ENCODE data around the gene SENP3. TPM values are rescaled to one million over a fixed set of nuclear protein-coding genes. Genes with fewer than 3 reads are reported as not detected.

Gene SENP3
- total and polyA plus RNA-seq, 2 donors (not counting 3 experiments of a cell fraction or from before 2014, with no cell fraction given) = 63.4 to 96.5 TPM

- no peaks in the 10 kb centered on the region for H3K9me3 ChIP-seq (replicated peaks; ENCODE audit: control insufficient read depth, insufficient read depth, low read length)
- dilution Hi-C loops (cut with MboI; ENCODE audit: extremely low pct_ligation_motif_present, low sequenced_read_pairs) (no loop called here), intact Hi-C loops (cut with micrococcal nuclease) (loop anchor here (10.0 kb wide), 1 partner anchor 233 kb away; no protein-coding TSS in a partner anchor)
- DNase-seq (ENCODE audit: low read depth, low spot score) (peak; percentile 35), FAIRE-seq (no peak)
- H3K36me3 ChIP-seq (ENCODE audit: control insufficient read depth in 2 of 2, extremely low read depth in 1 of 2, insufficient read depth in 2 of 2, low read length in 2 of 2) = no peaks in the 10 kb centered on the region
- peaks cover 3% of the 10 kb centered on the region for H4K20me1 ChIP-seq (replicated peaks; ENCODE audit: control insufficient read depth, extremely low read depth, insufficient read depth, low read length)
- no TSS peak for BruUV-seq (replicated peaks)
- H3K9ac ChIP-seq (replicated peaks; ENCODE audit: extremely low read depth, insufficient read depth, low read length) = no peak overlapping the region
- no peak for TF ChIP-seq MYC (IDR thresholded peaks at IDR 0.05; ENCODE audit: low read depth, low read length)
- TF ChIP-seq EZH2 (IDR thresholded peaks at IDR 0.05; ENCODE audit: borderline replicate concordance, low read depth, low read length, severe bottlenecking) = no peak
- TF ChIP-seq, protein P1, sequence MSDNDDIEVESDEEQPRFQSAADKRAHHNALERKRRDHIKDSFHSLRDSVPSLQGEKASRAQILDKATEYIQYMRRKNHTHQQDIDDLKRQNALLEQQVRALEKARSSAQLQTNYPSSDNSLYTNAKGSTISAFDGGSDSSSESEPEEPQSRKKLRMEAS (IDR thresholded peaks at IDR 0.05; ENCODE audit: insufficient read depth, insufficient read length) = no peak
- TF ChIP-seq, protein P2, sequence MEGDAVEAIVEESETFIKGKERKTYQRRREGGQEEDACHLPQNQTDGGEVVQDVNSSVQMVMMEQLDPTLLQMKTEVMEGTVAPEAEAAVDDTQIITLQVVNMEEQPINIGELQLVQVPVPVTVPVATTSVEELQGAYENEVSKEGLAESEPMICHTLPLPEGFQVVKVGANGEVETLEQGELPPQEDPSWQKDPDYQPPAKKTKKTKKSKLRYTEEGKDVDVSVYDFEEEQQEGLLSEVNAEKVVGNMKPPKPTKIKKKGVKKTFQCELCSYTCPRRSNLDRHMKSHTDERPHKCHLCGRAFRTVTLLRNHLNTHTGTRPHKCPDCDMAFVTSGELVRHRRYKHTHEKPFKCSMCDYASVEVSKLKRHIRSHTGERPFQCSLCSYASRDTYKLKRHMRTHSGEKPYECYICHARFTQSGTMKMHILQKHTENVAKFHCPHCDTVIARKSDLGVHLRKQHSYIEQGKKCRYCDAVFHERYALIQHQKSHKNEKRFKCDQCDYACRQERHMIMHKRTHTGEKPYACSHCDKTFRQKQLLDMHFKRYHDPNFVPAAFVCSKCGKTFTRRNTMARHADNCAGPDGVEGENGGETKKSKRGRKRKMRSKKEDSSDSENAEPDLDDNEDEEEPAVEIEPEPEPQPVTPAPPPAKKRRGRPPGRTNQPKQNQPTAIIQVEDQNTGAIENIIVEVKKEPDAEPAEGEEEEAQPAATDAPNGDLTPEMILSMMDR (IDR thresholded peaks at IDR 0.05; ENCODE audit: extremely low read depth in 1 of 2, insufficient read depth in 1 of 2, low read depth in 1 of 2, low read length in 2 of 2) = no peak
- no peak for TF ChIP-seq GATA2 (IDR thresholded peaks at IDR 0.05; ENCODE audit: insufficient read depth, insufficient read length, low read depth, low read length)
- TF ChIP-seq JUN (IDR thresholded peaks at IDR 0.05; ENCODE audit: borderline replicate concordance, insufficient read depth, insufficient read length, low read depth) = no peak
- H3K9me1 ChIP-seq (replicated peaks; ENCODE audit: control insufficient read depth, extremely low read depth, insufficient read depth, low read length) = no peaks in the 10 kb centered on the region
- H3K79me2 ChIP-seq (ENCODE audit: control insufficient read depth, insufficient read depth, low read length) = peaks cover 52% of the 10 kb centered on the region
- no peak overlapping the region for H2AFZ ChIP-seq (ENCODE audit: low read depth, low read length)
- H3K4me3 ChIP-seq (replicated peaks in 1 of 3; ENCODE audit: insufficient read depth in 1 of 3, low read depth in 1 of 3, low read length in 3 of 3) = no peak overlapping the region
- H3K27me3 ChIP-seq (ENCODE audit: control insufficient read depth in 2 of 2, insufficient read depth in 2 of 2, low read length in 2 of 2) = no peaks in the 10 kb centered on the region
- POLR2A ChIA-PET = no interaction called here
- CTCF ChIA-PET = interaction anchor here (0.9 to 1.2 kb wide), 2 partner anchors 12 to 75 kb away, joined by 3 to 5 read pairs; partner anchors contain the start of gene TP53
- H3K4me1 ChIP-seq (ENCODE audit: control insufficient read depth, extremely low read depth, insufficient read depth, low read length) = peaks cover 24% of the 10 kb centered on the region
- no peak overlapping the region for H3K27ac ChIP-seq (ENCODE audit: insufficient read depth, low read depth, low read length)
- H3K4me2 ChIP-seq (ENCODE audit: insufficient read depth, low read length) = peak overlapping the region; percentile 31
Observed at GRCh38 chr17:7612294-7612640, 50.5 kb downstream of the SENP3 start.
